Stimulated activated CD4-positive, alpha-beta T cell treated with anti-CD3 and anti-CD28 coated beads, Interleukin-15, amount 100 ng/mL, for 1 hour (primary cell): ENCODE data around the gene ADISSP.

Experiments
- DNase-seq, 2 donors: peaks; one replicate each; pipeline ENCODE4 v3.0.0-alpha.2; 2020; ENCODE audit warnings: low read depth in 1 of 2, low spot score in 1 of 2

ADISSP gene

DNA sequence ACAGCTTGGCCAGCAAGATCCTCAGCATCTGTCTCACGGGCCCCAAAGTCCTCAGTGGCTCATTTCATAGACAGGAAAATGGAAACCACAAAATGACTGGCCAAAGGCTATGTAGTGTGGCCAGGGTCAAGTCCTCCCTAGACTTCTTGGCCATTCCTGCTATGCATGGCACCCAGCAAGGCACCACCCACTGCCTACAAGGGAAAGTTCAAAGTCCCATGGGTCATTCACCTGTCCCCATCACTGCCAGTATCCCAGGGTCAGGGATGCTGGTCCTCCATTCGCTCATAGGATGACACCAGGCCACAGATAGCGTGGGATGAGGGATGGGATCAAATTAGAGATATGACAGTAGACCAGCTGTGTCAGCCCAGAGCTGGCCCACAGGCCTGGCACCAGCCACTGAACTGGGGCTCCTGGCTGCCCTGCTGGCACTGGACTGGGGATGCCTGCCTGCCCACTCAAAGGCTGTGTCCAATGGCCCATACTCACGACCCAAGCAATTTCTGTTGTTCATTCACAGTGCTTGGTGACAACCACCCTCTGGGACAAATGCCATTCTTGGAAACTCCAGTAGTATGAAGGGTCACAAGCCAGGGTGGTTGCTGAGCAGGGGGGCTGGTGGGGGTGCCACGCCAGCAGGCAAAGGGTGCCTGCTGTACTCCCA lies 11.6 kb downstream of the ADISSP start:
- DNase-seq, result no peak

DNA sequence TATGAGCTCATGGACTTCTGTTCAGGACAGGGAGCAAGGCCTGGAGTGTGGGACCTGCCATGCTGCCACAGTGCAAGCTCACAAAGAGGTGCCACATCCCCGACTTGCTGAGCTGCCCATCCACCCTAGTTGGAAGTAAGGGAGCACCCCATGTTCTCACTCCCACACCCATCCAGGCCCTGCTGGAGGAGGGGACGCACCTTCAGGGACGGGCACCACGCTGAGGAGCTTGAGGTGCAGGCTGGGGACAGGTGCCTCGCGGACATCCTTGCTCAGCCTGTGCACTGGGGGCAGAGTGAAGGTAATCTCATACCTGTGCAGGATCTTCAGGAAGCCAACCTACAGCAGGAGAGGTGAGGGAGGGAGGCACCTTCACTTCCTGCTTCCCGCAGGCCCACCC lies 12.3 kb downstream of the ADISSP start:
- no peak for DNase-seq

DNA sequence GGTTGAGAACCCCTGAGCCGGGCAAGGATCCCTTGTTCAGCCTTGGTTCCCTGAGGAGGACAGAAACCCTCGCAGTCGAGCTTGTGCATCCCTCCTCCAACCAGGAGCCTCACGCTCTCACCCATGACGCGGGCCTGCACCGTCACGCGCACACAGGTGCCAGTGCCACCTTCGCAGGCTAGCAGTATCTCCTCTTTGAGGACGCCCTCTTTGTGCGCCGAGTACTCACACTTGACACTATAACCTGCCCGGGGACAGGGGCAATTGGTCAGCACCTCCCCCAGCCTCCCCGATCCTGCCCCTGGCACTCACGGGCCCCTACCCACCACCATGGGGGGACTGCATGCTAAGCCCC lies 13.3 kb downstream of the ADISSP start:
- DNase-seq, result no peak

DNA sequence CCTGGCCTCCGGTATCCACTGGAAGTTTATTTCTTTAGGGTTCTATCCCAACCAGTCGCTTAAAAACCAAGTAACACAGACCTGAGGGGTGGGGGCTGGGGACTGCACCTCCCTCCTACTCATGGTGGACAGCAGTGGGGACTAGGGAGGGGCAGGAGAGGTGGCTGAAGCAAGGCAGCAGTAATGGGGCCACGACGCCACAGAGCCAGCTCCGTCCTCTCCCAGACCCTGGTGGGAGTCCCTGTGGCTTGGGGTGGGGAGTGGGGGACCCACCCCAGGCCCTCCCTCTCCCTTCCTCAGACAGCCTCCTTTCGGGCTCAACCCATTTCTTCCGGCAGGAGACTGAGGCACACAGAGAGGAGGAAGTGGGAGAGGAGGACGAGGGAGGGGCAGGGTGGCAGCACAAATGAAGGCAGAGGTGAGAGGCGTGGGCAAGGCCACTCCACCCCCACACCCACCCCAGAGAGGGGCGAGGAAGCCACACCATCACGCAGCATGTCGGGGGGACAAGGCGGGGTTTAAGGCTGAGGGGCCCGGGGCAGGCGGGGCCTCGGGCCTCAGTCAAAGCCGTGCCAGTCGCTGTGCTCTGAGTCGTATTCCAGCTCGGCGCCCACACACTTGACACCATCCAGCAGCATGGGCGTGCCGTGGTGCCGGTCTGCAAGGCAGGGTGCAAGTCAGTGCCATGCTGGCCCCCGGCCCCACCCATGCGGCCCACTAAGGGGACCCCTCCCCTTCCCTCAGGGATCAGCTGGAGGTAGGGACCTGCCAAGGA lies 13.9 kb downstream of the ADISSP start:
- DNase-seq, result no peak

DNA sequence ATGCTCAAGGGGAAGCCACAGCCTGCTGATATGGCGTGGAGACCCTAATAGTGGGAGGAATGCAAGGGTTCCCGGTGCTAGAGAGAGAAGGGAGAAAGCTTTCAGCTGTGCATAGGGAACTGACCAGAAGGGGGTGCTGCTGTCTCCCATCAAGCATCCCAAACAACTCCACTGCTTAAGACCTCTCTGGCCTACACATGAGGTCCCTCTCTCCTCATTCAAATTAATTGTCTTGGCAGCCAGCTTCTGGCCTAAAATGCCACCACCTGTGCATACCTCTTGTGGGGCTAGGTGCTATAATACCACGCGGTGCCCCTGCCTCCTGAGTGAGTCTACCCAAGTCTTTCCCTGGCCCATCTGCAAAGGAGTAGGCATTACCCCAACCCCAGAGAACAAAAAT lies 14.5 kb downstream of the ADISSP start:
- DNase-seq, result peak in 1 of 2 donors; percentile 20

DNA sequence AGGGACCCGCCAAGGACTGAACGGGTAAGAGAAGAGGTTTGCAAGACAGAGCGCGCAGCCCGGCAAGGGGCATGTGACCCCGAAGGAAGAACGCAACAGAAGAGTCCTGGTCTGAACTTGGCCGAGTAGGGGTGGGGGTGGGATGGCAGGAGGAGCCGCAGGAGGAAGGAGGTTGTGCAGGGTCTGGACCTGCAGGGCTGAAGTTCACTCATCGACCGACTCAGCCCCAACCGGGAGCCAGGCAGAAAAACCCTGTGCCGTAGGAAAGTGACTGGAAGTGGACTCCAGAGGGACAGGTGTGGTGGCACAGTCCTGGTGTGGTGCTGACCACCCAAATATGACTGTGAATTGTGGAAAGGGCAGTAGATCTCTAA lies 15.2 kb downstream of the ADISSP start:
- DNase-seq, result no peak

DNA sequence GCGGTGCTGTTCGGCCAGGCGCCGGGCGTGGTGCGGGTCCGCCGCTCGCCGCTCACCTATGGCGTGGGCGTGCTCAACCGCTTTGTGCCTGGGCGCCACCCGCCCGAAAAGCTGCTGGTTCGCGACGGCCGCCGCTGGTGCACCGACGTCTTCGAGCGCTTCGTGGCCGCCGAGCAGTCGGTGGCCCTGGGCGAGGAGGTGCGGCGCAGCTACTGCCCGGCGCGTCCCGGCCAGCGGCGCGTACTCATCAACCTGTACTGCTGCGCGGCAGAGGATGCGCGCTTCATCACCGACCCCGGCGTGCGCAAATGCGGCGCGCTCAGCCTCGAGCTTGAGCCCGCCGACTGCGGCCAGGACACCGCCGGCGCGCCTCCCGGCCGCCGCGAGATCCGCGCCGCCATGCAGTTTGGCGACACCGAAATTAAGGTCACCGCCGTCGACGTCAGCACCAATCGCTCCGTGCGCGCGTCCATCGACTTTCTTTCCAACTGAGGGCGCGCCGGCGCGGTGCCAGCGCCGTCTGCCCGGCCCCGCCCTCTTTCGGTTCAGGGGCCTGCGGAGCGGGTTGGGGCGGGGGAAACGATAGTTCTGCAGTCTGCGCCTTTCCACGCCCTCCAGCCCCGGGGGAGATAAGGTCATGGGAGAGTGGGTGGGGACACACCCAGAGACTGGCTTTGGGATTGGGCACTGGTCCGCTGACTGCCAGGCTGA lies 15.7 kb downstream of the ADISSP start:
- DNase-seq, result peak; percentile 20 to 42

DNA sequence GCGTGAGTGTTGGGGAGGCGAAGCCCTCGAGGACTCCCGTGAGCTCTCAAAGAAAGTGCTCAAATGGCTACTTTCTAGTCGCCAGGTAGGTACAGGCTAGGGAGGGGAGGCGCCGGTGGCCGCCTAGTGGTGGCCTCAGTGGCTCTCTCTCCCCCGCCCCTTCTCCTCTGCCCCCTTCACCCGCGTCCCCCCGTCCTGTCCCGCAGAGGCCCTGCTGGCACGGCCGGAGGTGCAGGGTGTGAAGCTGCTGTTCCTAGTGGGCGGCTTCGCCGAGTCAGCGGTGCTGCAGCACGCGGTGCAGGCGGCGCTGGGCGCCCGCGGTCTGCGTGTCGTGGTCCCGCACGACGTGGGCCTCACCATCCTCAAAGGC lies 16.3 kb downstream of the ADISSP start:
- DNase-seq, result no peak

DNA sequence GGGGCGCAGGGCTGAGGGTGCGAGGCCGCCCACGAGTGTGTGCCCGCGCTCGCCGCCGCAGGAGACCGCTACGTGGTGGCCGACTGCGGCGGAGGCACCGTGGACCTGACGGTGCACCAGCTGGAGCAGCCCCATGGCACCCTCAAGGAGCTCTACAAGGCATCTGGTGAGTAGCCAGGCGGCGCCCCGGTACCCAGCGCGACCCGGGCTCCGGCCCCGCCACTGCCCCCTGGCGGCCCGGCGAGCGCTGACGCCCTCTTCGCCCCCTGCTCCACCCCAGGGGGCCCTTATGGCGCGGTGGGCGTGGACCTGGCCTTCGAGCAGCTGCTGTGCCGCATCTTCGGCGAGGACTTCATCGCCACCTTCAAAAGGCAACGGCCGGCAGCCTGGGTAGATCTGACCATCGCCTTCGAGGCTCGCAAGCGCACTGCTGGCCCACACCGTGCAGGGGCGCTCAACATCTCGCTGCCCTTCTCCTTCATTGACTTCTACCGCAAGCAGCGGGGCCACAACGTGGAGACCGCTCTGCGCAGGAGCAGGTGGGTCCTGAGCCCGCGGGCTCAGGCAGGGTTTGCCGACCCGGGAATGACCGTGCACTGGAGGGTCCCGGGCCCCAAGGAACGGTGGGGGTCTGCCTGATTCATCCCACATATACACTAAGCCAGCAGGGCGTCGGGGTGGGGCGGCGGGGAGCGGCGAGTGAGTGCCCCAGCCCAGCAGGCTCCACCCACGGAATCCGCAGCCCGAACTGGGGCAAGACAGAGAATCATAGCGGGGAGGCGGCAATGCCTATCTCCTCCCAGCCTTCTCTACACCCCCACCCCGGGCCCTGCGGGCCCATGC lies 17.6 kb downstream of the ADISSP start:
- no peak for DNase-seq

DNA sequence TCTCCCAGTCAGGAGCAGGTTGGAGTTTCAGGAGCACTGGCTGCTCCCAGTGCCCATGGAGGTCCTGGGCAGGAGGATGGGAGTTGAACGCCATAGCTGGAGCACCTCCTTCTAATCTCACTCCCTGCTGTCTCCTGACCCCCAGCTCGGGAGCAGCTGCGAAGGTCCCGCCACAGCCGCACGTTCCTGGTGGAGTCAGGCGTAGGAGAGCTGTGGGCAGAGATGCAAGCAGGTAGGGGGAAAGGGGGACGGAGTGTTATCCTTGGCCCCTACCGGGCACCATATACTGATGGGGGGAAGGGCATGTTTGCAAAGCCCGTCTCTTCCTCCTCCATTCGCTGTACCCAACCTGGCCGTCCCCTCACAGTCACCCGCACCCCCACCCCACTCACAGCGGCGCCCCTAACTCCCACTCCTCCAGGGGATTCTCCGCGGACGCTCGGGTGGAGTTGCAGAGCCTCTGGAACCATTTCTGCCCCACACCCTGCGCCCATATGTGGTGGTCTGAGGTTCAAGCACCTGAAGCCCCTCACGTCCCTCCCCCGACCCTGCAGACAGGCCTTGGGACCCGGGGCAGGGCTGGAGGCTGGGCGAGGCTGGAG lies 18.4 kb downstream of the ADISSP start:
- no peak for DNase-seq

DNA sequence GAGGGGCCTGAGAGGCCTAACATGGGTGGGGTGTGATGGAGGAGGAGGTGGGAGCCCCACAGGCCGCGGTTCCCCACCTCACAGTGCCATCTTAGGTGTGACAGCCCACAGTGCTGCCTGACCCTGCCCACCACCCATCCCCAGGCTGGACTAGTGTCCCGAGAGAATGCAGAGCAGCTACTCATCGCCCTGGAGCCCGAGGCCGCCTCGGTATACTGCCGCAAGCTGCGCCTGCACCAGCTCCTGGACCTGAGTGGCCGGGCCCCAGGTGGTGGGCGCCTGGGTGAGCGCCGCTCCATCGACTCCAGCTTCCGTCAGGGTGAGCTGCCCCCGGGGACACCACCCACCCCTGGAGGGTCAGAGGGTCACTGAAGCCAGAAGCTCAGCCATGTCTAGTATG lies 19.5 kb downstream of the ADISSP start:
- DNase-seq, result no peak

DNA sequence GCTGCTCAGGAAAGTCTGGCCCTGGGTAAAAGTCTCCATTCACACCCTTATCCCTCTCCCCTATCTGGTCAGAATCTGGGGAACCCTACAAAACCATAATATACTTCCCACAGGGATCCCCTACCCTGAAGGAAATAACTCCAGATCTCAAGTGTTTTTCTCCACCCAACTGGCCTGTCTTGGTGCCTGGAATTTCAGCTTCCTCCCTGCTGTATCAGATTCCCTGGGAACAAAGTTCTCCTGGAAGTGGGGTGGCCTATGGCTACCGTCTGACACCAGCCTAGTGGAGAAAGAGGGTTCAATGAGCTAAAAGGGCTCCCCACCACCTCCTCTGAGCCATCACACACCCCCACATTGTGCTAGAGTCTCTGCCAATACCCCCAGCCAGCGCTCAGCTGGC lies 20.1 kb downstream of the ADISSP start:
- no peak for DNase-seq

DNA sequence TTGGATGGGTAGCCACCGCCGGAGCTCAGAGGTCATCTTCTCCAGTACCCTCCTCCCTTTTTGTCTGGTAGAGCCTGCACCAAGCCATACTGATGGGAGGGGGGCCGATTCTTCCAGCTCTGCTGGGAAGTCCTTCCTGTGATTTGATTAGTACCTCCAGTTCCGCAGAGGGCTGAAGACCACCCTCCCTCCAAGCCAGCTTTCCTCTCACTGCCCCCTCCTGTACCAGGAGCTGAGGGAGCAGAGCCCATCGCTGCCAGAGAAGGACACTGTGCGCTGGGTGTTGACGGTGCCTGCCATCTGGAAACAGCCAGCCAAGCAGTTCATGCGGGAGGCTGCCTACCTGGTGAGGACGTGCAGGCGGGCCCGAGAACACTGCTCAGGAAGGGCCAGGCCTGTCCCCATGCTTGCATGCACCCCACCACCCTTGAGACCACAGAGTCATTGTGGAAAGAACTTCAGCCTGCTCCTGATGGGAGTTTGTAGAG lies 21.8 kb downstream of the ADISSP start:
- DNase-seq, result no peak

DNA sequence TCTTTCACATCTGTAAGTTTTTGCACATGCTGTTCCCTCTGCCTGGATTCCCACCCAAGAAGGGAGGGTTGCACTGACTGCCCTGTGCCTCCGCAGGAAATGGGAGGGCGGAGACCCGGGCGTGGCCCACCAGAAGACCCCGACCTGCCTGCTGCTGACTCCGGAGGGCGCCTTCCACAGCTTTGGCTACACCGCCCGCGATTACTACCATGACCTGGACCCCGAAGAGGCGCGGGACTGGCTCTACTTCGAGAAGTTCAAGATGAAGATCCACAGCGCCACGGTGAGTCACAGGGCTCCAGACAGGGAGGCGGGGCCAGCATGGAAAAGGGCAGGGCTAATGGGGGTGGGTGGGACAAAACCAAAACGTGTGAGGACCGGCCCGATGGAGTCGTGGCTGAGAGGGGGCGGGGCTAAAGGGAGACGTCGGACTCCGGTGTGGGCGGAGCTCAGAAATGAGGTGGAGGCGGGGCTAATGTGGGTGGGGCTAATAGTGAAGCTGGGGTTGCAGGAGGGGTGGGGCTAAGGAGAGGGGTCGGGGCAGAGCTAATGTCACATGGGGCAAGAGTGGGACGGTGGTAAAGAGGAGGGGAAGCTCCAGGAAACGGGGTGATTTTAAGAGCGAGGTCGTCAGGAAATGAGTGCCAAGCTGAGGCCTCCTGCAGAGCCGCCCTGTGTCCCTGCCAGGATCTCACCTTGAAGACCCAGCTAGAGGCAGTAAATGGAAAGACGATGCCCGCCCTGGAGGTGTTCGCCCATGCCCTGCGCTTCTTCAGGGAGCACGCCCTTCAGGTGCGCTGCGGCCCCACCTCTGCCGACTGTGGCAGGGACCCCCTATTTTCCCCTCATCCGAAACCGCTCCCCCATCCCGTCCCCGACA lies 22.5 kb downstream of the ADISSP start:
- peak; percentile 47 to 64 for DNase-seq

DNA sequence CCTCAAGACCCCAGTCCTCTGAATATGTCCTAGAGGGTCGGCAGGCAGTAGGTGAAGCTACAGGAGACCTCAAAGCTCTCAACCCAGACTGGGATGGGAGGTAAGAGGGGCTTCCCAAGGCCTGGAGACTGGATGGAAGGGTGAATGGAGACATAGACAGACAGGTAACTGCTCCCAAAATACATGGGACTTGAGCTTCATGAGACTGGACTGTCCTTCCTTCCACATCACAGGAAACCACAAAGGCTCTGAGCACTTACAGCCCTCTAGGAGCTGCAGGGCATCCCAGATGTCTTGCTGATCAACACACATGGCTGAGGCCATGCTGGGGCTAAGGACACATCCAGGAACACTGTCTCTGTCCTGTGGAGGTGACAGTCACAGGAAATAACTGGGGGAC lies 23.5 kb downstream of the ADISSP start:
- DNase-seq, result no peak

DNA sequence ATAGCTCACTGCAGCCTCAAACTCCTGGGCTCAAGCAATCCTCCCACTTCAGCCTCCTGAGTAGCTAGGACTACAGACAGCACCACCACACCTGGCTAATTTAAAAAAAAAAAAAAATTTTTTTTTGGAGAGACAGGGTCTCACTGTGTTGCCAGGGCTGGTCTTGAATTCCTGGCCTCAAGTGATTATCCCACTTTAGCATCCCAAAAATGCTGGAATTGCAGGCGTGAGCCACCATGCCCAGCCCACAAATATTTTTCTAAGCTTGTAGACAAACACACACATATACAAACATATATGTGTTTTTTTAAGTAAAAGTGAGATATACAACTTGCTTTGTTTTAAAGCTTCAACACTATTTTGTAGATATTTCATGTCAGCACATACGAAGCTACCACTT lies 24.3 kb downstream of the ADISSP start:
- DNase-seq, result no peak

DNA sequence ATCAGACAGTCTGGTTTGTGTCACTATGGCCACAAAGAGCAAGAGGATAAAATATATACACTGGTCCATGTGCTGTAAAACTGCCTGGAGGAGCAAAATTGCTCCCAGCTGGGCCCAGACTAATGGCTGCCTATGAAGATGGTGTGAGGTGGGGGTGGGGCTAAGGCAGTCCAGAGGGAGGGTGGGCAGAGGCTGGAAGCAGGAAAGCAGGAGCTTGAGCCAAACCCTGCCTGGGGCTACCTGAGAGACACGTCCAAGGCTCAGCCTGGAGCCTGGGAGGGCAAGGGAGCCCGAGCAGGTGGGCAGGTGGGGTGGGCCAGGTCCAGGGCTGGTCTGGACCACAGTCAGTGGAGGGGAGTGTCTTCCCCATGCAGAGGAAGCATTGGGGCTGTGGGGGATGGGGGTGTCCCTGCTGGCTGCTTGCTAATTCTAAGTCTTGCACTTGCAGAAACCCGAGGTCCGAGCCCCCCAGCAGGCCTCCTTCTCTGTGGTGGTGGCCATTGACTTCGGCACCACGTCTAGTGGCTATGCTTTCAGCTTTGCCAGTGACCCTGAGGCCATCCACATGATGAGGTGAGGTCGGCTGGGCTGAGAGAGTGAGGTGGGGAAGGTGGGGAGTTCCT lies 25.6 kb downstream of the ADISSP start:
- DNase-seq, result no peak

DNA sequence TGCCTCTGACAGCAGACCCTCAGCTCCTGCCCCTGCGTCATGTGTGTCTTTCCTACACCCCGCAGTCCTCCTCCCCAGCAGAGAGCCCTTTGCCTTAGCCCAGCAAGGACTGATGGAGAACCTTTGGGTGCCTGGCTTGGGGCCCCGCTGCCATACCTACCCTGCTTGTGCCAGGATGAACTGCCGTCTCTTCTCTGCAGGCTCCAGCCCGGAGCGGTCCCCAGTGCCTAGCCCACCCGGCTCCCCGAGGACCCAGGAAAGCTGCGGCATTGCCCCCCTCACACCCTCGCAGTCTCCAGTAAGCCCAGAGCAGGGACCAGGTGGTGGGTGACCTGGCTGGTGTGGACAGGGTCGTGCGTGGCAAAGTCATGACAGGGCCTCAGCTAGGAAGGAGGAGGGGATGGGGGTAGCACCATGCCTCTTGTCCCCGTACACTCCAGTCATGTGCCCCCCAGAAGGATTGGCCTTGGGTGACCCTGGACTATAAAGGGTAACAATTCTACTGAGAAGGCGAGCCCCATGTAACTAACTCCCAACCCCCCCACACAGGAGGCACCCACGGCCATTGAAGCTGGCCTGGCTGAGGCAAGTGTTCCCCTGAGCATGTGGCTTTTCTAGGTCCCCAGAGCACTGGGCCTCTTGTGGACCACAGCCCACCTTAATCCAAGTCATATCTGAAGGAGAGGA lies 26.8 kb downstream of the ADISSP start:
- DNase-seq, result no peak

DNA sequence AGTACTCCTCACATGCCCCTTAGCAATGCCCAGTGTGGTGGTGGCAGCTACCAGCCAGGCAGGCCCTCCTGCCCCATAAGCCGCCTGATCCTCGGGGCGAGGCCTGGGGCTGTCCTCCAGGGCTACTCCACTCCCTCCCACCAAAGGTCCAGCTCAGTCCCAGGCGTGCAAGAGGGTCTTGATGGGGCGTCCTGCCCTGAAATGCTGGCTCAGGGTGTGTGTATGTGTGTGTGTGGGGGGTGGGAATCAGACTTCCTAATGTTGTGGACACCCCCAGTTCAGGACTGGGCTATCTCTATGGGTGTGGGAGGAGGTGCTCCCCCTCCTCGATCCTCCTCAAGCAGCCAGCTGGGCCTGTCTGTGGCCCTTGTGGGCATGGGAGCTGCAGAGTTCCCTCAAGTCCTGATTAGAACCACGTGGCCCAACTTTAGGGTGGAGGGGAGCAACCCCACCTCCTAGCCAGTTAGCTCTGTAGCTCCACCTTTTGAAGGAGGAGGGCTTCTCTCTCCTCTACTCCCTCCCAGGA lies 27.6 kb downstream of the ADISSP start:
- no peak for DNase-seq
